G401 (cell line): Measurements from ENCODE around the gene DPYD. TPM values are rescaled to one million over a fixed set of nuclear protein-coding genes. Genes with fewer than 3 reads are reported as not detected.

Experiments used
- DNase-seq: peaks from one replicate; pipeline ENCODE4 v3.0.0-alpha.2; 2015; ENCODE audit warnings: low spot score
- in situ Hi-C: cut with HindIII; loops from 2 replicates; pipeline ENCODE4 v1.10.0; 2016; ENCODE audit warnings: low sequenced_read_pairs, mixed read lengths
- total RNA-seq: library from RNA; depleted of rRNA; stranded (reverse); fragments of >200 nt; shearing (Covaris generic); gene quantifications from 2 replicates; pipeline ENCODE4 v1.2.3, GENCODE V29; 2014

DPYD gene
- total RNA-seq, 1 experiment from 2014 or later: not detected

DNA sequence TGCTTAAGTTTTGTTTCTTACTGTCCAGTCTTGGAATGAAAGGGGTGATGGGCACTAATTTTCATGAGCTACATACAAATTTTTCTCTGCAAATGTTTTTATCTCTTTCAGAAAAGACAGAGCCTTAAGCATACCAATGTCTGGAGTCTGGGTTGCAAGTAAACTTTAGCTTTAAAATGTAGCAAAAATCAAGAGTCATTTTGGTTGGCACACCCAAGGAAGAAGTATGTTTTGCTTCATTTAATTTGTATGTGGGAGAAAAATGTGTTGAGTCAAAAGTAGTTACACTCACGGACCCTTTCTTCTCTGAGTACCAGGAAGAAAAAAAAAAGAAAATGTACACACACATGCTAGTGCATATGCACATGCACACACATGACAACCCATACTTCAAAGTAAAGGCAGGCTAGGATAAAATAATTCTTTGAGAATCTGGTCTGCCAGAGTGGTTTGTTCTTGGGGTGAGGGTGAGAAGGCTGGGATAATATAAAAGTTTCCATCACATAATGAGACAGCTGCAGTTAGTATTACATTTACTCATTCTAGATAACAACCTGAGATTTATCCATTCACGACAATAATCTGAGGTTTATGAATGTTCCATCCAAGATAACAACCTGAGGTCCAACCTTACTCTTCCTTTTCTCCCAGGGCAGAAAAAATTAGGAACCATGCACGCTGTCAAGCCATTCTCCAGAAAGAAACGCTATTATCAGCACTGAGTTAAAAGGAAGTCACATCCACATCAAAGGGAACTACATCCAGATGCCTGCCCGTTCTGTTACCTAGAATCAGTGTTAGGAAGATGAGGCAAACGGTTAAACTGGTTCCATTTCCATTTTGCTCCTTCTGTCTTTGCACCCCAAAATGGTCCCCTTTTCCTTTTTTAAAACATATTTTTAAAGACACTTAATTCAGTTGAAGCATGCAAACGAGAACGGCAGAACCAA, 9.3 kb downstream of the DPYD start:
- in situ Hi-C loops: no loop called here
- DNase-seq: no peak

GRCh38 chr1:97909266-97909665, 11.6 kb downstream of the DPYD start:
- in situ Hi-C loops: no loop called here
- DNase-seq: no peak

GRCh38 chr1:97907886-97908285, 12.9 kb downstream of the DPYD start:
- DNase-seq: no peak
- in situ Hi-C loops: no loop called here

DNA sequence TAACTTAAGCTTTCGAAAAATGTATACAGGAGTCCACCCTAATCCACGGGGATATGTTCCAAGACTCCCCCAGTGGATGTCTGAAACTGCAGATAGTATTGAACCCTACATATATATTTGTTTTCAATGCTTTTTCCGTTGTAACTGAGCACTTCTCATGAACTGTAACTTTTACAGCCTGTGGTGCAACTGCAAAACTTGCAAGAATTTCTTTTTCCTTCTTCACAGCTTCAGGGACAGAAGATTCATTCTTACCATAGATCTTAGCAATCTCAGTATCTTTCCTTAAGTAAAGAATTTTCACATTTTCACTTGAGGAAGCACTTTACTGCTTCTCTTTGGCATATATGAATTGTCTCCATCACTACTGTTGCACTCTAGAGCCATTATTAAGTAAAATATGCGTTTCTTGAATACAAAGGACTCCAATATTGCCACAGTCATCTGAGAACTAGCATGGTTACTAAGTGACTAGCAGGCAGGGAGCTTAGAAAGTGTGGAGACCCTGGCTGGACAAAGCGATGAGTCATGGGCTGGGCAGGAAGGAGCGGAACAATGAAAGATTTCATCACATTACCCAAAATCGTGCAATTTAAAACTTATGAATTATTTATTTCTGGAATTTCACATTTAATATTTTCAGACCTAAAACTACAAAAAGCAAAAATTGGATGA, 14.1 kb downstream of the DPYD start:
- in situ Hi-C loops: no loop called here
- DNase-seq: no peak

GRCh38 chr1:97905141-97905940, 15.5 kb downstream of the DPYD start:
- in situ Hi-C loops: no loop called here
- no peak for DNase-seq

GRCh38 chr1:97904534-97904933, 16.3 kb downstream of the DPYD start:
- in situ Hi-C loops: no loop called here
- no peak for DNase-seq

GRCh38 chr1:97903626-97904025, 17.2 kb downstream of the DPYD start:
- no peak for DNase-seq
- in situ Hi-C loops: no loop called here

- in situ Hi-C loops: no loop called here
- DNase-seq: no peak
Observed at GRCh38 chr1:97902067-97902466, 18.8 kb downstream of the DPYD start.

- in situ Hi-C loops: no loop called here
Observed at GRCh38 chr1:97901017-97901658, 19.7 kb downstream of the DPYD start.

GRCh38 chr1:97898948-97899347, 21.9 kb downstream of the DPYD start:
- in situ Hi-C loops: no loop called here

More at GRCh38 chr1:97901017-97901658, 19.7 kb downstream of the DPYD start:
- no peak for DNase-seq

DNA sequence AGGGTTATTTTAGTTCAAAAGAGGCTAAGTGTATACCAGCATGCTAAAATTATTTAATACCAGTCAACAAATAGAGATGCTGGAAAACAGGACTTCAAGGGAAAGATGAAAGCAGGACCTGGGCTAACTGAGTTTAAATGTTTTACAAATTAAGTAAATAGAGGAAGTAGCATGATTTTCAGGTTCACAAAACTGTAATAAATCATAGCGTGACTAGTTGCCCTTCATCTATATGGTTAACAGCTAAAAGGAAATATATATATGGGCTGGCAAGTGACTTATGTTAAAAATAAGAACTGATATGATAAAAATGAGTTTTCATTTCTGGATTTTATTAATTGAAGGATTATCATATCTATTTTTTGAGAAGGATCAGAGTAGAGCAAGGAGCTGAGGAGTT, 25.6 kb downstream of the DPYD start:
- no peak for DNase-seq
- in situ Hi-C loops: no loop called here

More at GRCh38 chr1:97898948-97899347, 21.9 kb downstream of the DPYD start:
- no peak for DNase-seq

DNA sequence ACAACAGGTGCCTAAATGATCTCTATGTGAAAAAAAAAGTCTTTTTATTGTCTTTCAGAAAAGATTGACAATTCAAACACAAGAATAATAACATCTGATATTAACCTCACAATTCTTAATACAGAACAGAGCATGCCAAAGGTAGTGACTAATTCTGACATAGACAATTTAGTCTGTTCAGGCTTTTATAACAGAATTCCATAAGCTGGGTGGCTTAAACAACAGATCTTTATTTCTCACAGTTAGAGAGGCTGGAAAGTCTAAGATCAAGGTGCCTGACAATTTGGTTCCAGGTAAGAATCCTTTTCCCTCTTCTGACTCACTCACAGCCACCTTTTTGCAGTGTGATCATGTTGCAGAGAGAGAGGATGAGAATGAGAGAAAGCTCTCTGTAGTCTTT, 27.0 kb downstream of the DPYD start:
- in situ Hi-C loops: no loop called here
- DNase-seq: no peak

GRCh38 chr1:97886199-97886598, 34.6 kb downstream of the DPYD start:
- in situ Hi-C loops: no loop called here

DNA sequence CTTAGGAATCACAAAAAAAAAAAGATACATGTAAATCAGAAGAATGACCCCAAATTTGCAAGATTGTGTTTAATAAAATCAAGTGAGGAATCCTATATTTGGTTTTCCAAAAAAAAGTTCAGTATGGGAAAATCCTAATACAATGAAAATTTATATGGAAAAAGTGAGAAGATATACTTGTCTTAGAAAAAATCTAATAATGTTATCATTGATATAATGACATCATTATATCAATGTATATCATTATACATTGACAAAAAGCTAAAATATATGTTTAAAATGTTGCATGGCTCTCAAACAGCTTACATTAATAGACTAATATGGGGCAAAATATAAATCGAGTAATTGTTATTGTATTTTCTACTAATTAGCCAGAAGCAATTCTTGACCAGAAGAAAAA, 37.0 kb downstream of the DPYD start:
- no peak for DNase-seq
- in situ Hi-C loops: no loop called here

More at GRCh38 chr1:97886199-97886598, 34.6 kb downstream of the DPYD start:
- DNase-seq: no peak

GRCh38 chr1:97877307-97877706, 43.5 kb downstream of the DPYD start:
- in situ Hi-C loops: no loop called here
- no peak for DNase-seq

DNA sequence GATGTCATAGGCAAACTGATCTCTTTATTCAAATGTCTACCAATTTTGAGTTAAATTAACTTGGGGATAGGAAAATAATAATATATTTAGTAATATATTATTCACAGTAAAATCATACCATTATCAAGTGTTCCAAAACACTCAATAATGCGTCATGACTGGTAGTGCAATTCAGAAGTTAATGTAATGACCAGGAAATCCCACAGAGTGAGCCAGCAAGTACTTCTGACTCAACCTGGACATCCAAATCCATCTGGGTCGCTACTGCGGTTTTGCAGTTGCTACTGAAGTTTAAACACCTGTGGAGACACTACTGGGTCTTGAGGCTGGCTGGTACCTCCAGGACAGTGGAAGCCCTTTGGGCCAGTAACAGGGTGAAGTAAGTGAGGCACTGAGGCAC, 44.8 kb downstream of the DPYD start:
- DNase-seq: no peak
- in situ Hi-C loops: no loop called here

- in situ Hi-C loops: no loop called here
- DNase-seq: no peak
Observed at GRCh38 chr1:97870589-97870988, 50.2 kb downstream of the DPYD start.

GRCh38 chr1:97869441-97869840, 51.4 kb downstream of the DPYD start:
- in situ Hi-C loops: no loop called here
- DNase-seq: no peak

DNA sequence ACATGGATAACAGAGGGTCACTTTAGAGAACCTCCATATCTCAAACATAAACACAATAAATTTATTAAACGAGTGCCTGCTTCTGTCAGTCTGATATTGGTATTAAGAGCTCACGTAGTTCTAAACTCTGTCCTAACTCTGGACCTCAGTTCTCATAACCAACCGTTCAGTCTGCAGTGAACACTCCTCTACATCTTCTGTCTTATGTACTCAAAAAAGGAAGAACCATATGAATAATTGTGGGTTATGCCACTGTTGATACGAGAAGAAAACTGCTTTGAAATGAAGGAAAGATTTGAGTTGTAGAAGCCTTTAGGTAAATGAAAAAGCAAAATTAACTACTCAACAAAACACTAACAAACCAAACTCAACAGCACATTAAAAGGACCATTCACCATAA, 53.7 kb downstream of the DPYD start:
- in situ Hi-C loops: no loop called here
- DNase-seq: no peak
